Activated naive CD4-positive, alpha-beta T cell treated with anti-CD3 and anti-CD28 coated beads, Interleukin-2, amount 50 U/mL, for 24 hours (primary cell): Measurements from ENCODE around the gene PDE7B.

Experiments used
- H3K27ac Mint-ChIP-seq: one replicate; pipeline ENCODE4 v1.8.0; 2021; ENCODE audit warnings: mild to moderate bottlenecking, mixed read lengths
- H3K27me3 Mint-ChIP-seq: one replicate; pipeline ENCODE4 v1.8.0; 2021; ENCODE audit warnings: mixed read lengths
- H3K36me3 Mint-ChIP-seq: one replicate; pipeline ENCODE4 v1.8.0; 2021; ENCODE audit warnings: mixed read lengths
- H3K4me1 Mint-ChIP-seq: one replicate; pipeline ENCODE4 v1.8.0; 2021; ENCODE audit warnings: mixed read lengths
- H3K4me3 Mint-ChIP-seq: one replicate; pipeline ENCODE4 v1.8.0; 2021; ENCODE audit warnings: mild to moderate bottlenecking, mixed read lengths
- H3K9me3 Mint-ChIP-seq: one replicate; pipeline ENCODE4 v1.8.0; 2021; ENCODE audit warnings: mixed read lengths

PDE7B gene

DNA sequence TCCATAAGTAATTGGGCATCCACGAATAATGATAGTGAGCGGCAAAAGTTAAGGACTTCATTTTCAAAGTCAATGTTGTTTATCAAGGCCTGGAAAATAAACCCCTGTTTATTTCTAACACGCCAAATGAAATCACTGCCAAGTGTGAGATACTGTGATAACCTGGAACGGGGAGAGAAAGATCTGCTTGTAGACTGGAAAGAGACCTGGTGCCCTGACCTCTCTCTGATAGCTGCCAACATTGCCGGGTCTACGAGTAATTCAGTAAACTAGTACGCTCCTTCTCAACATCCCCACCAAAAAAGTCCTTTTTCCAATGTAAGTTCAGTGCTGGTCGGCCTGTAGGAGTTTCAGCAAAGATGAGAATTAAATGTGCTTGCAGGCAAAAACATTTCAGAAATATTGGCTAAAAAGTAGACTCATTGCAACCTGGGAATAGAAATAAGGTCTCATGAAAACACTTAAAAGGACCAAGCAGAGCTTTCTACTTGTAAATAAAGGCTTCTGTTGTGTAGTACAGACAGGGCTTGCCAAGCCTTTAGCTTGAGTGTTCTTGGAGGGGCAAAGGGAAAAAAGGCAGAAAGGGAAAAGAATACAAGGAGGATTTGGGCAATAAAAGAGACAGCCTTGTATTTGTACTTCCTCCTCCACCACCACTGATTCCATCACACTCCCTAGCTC lies 43.9 kb downstream of the PDE7B start:
- Mint-ChIP-seq H3K27ac (no peak overlapping the region), H3K4me3 (no peak overlapping the region), H3K9me3 (no peaks in the 10 kb centered on the region), H3K27me3 (no peaks in the 10 kb centered on the region), H3K4me1 (peaks cover 17% of the 10 kb centered on the region), H3K36me3 (no peaks in the 10 kb centered on the region)

DNA sequence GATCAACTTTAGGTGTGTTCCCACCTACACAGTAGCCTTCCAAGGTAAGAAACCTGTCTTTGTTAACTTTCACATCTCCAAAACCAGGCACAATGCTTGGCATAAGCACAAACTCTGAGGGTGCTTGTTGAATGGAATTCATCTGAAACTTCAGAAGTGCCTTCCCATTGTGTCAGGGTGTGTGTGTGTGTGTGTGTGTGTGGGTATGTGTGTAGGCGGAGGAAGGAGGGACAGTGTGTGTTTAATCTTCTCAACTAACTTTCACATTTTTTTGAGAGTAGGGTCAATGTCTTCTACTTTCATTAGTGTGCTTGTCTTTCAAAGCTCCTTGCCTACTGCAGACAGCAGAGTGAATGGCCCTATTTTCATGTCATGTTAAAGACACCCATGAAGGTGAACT lies 45.6 kb downstream of the PDE7B start:
- H3K27ac Mint-ChIP-seq, result no peak overlapping the region
- no peaks in the 10 kb centered on the region for H3K27me3 Mint-ChIP-seq
- no peaks in the 10 kb centered on the region for H3K36me3 Mint-ChIP-seq
- H3K4me3 Mint-ChIP-seq, result no peak overlapping the region
- H3K4me1 Mint-ChIP-seq, result peaks cover 23% of the 10 kb centered on the region
- no peaks in the 10 kb centered on the region for H3K9me3 Mint-ChIP-seq

DNA sequence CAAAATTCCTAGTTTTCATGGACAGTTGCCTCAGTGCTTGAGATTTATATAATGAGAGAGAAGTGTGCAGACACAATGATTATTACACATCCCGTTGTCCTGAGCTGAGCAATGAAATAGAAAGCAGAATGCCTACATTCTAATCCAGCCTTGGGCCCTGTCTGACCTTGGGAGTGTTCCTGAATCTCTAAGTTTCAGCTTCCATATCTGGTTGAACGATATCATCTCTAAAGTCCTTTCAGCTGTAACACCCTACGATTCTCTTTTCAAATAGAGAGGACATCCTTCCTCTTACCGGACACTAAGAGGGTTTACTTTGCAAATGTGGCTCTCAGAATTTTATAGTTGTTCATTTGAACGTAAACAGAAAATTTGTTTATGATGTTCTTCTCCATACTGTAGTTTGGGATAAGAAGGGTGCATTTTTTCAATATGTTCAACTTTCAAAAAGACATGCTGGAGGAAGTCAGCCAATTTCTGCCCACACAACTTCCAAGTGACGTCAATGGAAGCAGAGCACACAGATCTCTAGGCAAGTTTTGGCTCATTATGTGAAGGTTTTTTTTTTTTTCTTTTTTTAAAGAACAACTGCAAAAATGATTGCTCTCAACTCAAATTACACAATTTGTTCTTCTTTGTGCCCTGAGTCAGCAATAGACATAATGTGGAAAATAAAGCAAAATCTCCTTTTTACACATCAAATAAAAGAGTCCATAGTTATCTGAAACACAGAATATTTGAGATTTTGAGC lies 50.4 kb downstream of the PDE7B start:
- H3K36me3 Mint-ChIP-seq, result no peaks in the 10 kb centered on the region
- no peak overlapping the region for H3K27ac Mint-ChIP-seq
- no peaks in the 10 kb centered on the region for H3K27me3 Mint-ChIP-seq
- H3K4me1 Mint-ChIP-seq, result peaks cover 36% of the 10 kb centered on the region
- H3K9me3 Mint-ChIP-seq, result no peaks in the 10 kb centered on the region
- H3K4me3 Mint-ChIP-seq, result no peak overlapping the region

DNA sequence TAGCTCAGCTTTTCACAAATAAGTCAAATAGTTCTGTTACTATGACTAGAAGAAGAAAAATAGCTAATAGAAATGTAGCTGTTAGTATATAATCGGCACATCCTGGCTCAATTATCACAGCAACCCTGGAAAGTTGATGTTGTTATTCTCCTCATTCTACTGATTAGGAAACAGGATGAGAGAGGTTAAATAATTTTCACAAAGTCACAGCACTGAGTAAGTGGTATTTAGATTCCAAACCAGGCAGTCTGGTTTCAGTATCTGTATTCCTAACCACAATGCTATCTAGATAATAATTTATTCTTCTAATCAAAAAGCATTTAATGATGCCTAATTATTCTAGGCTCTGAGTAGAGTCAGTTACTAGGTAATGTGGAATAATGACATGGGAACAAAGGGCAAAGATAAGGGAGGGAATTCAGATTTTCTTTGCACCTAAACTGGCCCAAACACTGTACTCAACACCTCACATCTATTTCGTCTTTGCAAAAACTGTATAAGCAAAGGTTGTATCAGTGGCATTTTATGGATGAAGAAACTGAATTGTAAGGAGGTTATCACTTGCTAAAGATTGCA lies 51.3 kb downstream of the PDE7B start:
- Mint-ChIP-seq H3K27me3 (no peaks in the 10 kb centered on the region), H3K9me3 (no peaks in the 10 kb centered on the region), H3K4me3 (no peak overlapping the region), H3K4me1 (peaks cover 29% of the 10 kb centered on the region), H3K36me3 (no peaks in the 10 kb centered on the region), H3K27ac (no peak overlapping the region)

DNA sequence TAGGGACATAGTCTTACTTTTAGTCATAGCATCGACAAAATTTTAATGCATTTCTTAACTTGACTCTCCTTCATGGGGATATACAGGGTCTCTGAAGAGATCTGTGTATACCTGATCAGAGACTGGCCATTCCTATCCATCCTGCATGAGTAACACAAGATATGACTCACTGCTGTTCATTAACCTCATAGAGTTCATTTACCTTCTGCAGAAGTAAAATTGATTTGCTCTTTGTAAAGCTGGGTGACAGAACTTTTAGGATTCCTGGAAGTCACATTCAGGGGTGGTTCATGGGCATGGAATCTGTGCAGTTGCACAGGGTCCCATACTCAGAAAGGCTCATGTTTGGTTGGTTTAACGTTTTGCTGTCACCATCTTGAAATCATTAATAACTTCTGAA lies 53.2 kb downstream of the PDE7B start:
- H3K9me3 Mint-ChIP-seq, result no peaks in the 10 kb centered on the region
- no peaks in the 10 kb centered on the region for H3K36me3 Mint-ChIP-seq
- no peak overlapping the region for H3K4me3 Mint-ChIP-seq
- H3K4me1 Mint-ChIP-seq, result peaks cover 35% of the 10 kb centered on the region
- no peak overlapping the region for H3K27ac Mint-ChIP-seq
- no peaks in the 10 kb centered on the region for H3K27me3 Mint-ChIP-seq

DNA sequence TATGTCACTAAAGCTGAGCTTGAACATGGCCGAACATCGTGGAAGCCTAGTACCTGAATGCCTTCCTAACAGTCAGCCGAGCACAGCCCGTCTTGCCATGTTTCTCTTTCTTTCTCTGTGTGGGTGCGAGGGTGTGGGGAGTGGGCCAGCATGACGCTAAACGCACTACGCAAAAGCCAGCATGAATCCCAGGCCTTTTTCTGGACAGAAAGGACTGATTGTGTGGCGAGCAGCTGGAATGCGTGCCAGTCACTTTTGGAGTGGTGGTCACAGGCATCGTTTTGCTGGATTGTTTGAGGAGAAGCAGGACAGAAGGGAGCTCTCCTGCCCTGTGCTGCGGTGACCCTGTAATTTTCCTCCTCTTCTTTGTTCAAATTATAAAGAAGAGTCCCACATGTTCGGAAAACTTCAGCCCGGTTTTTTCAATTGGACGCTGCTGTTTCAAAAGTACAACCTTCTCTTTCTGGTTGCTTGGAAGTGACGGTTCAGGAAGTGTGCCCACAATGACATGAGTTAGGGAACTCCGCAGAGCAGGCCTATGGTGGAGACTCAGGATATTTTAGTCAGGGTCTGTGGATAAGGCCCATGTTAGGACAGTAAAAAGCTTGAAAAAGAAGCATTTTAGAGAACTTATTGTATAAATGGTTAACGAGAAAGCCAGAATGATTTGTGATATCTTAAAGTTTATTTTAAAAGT lies 54.3 kb downstream of the PDE7B start:
- Mint-ChIP-seq H3K27ac (no peak overlapping the region), H3K4me3 (no peak overlapping the region), H3K9me3 (no peaks in the 10 kb centered on the region), H3K36me3 (no peaks in the 10 kb centered on the region), H3K4me1 (peaks cover 35% of the 10 kb centered on the region), H3K27me3 (no peaks in the 10 kb centered on the region)

DNA sequence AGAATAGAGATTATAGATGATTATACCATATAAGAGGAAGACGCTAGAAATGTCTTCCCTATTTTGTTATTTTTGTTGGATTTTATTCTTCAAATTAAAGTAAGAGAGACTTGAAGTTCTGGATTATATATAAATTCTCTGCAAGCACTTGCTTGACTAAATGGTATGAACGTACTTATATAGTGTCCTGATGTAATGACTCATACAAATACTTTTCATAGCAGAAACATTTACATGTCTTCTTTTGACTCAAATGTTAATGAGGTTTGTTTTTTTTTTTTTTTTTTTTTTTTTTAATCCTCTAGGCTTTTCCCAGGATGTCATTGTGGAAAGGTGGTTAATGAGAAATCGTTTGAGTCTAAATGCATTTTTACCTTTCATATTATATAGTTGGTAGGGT lies 55.0 kb downstream of the PDE7B start:
- Mint-ChIP-seq H3K4me3 (no peak overlapping the region), H3K9me3 (no peaks in the 10 kb centered on the region), H3K4me1 (peaks cover 35% of the 10 kb centered on the region), H3K27ac (no peak overlapping the region), H3K36me3 (no peaks in the 10 kb centered on the region), H3K27me3 (no peaks in the 10 kb centered on the region)

DNA sequence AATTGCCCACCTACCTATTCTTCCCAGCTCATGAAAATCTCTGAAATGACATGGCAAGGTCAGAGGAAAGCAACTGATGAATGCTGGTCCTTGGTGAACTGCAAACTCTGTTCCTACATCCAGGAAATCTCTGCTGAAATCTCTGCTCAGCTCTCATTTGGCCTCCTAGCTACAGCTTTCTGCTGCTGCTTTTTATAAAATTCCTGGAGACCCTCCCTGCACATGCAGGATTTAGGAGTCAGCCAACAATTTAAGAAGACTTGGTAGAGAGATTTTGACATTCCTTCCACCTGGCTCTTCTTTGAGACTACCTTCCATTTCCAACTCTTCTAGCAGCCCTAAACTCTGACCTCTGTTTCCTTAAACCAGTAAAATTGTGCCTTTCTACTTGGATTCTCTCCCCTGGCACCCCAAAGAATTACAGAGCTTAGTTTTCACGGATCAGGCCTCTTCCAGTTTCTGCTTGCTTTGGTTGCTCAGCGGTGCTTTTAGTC lies 55.5 kb downstream of the PDE7B start:
- no peaks in the 10 kb centered on the region for H3K9me3 Mint-ChIP-seq
- no peaks in the 10 kb centered on the region for H3K27me3 Mint-ChIP-seq
- H3K4me1 Mint-ChIP-seq, result peaks cover 32% of the 10 kb centered on the region
- no peak overlapping the region for H3K27ac Mint-ChIP-seq
- no peak overlapping the region for H3K4me3 Mint-ChIP-seq
- no peaks in the 10 kb centered on the region for H3K36me3 Mint-ChIP-seq

DNA sequence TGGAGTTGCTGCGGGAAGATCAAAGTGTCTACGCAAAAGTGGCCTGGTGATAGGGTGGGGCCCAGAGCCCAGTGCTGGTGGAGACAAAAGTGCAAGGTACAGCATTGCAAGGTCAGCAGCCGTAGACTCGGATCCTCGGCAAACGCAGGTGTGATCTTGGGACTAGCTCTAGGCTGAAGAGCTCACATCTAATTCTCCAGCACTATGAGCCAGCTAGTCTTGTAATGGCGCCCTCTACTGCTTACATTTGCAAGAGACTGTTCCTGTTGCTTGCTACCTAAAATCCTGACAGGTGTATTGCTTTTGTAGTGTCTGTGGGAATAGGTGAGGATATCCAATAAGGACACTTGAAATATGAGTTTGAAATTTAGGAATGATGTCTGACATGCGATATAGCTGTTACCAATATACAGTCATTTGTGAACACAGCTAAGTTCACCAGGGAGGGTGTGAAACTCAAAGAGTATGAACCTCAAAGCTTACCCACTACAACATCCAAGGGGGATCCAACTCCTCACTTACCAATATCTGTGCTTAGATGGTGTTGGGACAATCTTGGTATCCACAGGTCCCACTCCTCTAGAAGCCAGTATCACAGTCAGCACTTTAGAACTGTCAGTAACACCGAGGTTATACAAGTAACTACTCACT lies 58.4 kb downstream of the PDE7B start:
- no peak overlapping the region for H3K4me3 Mint-ChIP-seq
- peak overlapping the region; percentile 51 for H3K27ac Mint-ChIP-seq
- no peaks in the 10 kb centered on the region for H3K36me3 Mint-ChIP-seq
- no peaks in the 10 kb centered on the region for H3K27me3 Mint-ChIP-seq
- no peaks in the 10 kb centered on the region for H3K9me3 Mint-ChIP-seq
- peaks cover 15% of the 10 kb centered on the region for H3K4me1 Mint-ChIP-seq

DNA sequence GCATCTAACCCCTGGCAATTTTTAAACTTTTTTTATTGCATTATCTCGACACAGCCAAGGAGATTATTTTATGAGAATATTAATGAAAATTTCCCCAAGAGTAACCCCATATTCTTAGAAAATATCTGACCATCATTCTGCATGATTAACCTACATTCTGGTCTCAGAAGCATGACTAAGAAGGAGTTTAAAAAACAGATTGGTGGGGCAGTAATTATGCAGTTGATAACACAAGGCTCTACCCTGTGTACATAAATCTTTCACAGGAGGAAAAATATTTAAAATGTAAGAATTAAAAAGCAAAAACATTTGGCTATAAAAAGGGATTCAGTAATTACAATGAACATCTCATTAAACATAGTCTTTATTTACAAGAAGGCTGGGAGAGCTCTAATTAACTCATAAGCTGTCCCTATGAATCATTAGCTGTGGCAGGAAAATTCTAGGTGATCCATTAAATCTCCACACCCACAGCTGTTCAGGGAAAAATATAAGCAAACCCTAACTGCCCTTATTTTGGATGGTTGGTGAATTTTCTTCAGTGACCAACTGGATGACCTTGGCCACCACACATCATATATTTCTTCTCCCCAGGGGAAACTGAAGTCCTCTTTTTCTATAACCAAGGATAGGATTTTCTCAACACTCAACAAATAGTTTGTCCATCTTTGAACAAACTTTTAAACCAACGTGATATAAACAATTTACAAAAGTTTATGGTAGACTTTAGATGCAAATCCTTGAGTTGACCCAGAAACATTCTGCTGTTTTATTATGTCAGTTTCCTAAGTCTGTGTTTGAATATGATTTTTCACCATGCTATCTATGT lies 59.5 kb downstream of the PDE7B start:
- H3K4me1 Mint-ChIP-seq, result peaks cover 15% of the 10 kb centered on the region
- no peaks in the 10 kb centered on the region for H3K9me3 Mint-ChIP-seq
- H3K27ac Mint-ChIP-seq, result peak overlapping the region; percentile 42
- no peaks in the 10 kb centered on the region for H3K36me3 Mint-ChIP-seq
- no peak overlapping the region for H3K4me3 Mint-ChIP-seq
- H3K27me3 Mint-ChIP-seq, result no peaks in the 10 kb centered on the region

DNA sequence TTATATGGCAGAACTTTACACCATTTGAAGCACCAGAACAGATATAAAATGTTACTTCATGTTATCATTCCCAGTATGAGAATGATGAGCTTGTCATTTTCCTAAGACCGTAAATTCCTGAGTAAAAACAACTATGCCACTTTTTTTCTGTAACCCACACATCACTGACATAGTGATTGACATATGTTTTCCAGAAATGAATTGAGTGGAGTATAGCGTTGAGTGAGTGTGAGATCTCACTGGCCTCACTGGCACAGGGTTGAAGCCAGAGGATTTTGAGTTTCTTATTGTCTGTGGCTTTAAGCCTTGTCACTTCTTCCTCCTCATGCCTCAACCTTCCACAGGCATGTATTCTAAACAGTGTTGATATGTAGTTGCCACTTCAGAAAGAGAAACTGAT lies 62.3 kb downstream of the PDE7B start:
- Mint-ChIP-seq H3K9me3 (no peaks in the 10 kb centered on the region), H3K36me3 (no peaks in the 10 kb centered on the region), H3K27ac (no peak overlapping the region), H3K4me3 (no peak overlapping the region), H3K4me1 (peaks cover 8% of the 10 kb centered on the region), H3K27me3 (no peaks in the 10 kb centered on the region)

DNA sequence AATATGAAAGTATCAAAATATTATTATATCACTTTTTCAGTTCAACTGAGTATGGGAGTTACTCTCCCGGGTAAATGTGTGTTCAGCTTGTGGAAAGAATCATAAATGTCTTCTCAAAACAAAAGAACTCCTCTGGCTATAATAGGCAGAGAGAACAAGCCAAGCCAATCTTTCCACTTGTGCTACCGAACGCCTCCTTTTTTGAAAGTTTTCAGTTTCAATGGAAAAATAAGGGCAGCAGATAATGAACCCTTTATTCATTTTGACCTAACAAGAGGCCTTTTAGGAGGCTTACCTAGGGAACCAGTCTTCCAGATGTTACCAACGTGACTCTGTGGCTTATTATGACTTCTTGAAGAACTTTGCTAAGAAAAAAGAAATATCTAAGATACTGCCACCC lies 67.5 kb downstream of the PDE7B start:
- Mint-ChIP-seq H3K4me3 (no peak overlapping the region), H3K4me1 (no peaks in the 10 kb centered on the region), H3K36me3 (no peaks in the 10 kb centered on the region), H3K9me3 (no peaks in the 10 kb centered on the region), H3K27ac (no peak overlapping the region), H3K27me3 (peaks cover 4% of the 10 kb centered on the region)

DNA sequence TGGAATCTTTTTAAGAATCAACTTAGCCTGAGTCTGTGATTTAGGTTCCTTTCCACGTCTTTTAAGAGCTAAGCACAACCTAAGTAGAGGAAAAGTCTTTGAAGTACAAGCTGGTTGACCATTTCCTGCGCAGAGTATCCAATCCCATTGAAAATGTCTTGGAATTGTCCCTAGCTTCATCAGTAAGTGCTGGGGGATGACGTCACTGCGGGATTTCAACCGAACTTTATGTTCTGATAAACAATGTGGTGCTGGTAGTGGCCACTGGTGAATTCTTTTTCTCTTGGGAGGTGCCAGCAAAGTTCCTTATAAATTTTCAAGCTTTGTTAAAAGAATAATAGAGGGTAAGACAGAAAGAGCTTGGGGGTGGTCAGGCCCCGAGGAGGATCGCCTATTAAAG lies 69.2 kb downstream of the PDE7B start:
- Mint-ChIP-seq H3K4me1 (no peaks in the 10 kb centered on the region), H3K9me3 (no peaks in the 10 kb centered on the region), H3K27ac (no peak overlapping the region), H3K27me3 (peaks cover 4% of the 10 kb centered on the region), H3K36me3 (no peaks in the 10 kb centered on the region), H3K4me3 (no peak overlapping the region)

DNA sequence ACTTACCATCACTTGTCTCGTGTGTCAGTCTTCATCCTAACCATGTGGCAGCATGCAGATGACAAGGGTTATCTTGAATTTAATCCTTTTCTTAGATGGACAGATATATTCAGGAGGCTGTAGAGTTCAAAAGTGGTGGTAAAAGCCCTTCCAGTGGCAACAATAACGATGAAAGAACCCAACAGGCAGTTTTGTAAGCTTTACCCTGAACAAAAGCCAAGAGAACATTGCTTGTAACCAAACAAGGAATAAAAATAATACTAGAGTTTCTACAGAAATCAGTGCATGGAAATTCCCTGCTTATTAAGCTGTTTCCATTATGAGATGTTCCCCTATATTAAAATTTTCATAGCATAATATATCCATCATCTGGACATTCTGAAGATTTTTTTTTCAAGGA lies 69.7 kb downstream of the PDE7B start:
- Mint-ChIP-seq H3K4me1 (no peaks in the 10 kb centered on the region), H3K4me3 (no peak overlapping the region), H3K27me3 (peaks cover 4% of the 10 kb centered on the region), H3K36me3 (no peaks in the 10 kb centered on the region), H3K27ac (no peak overlapping the region), H3K9me3 (no peaks in the 10 kb centered on the region)

DNA sequence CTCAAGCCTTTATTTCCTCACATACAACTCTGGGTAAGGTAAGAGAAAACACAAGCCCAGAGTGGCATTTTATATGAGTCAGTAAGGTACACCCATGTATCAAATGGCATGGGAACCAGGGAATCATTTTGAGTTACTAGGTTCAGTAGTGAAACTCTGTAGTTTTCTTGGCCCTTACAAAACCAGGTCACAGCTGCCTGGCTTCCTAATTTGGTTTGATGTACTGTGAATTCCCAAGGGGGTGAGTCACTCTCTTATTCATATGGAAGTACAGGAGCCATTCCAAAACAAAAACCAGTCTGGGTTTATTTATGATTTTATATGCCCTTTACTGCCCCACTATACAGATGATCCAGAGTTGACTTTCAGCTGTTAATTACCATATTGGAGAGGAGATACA lies 70.7 kb downstream of the PDE7B start:
- H3K9me3 Mint-ChIP-seq, result no peaks in the 10 kb centered on the region
- no peak overlapping the region for H3K4me3 Mint-ChIP-seq
- H3K4me1 Mint-ChIP-seq, result no peaks in the 10 kb centered on the region
- H3K27ac Mint-ChIP-seq, result no peak overlapping the region
- peaks cover 4% of the 10 kb centered on the region for H3K27me3 Mint-ChIP-seq
- no peaks in the 10 kb centered on the region for H3K36me3 Mint-ChIP-seq
